ENCODE data around the gene ZNF710. TPM values are rescaled to one million over a fixed set of nuclear protein-coding genes. Genes with fewer than 3 reads are reported as not detected.

ZNF710 gene
- total and polyA plus RNA-seq, 2 of the 4 experiments (the other 2 are of a cell fraction): 7.6 to 8.2 TPM

DNA sequence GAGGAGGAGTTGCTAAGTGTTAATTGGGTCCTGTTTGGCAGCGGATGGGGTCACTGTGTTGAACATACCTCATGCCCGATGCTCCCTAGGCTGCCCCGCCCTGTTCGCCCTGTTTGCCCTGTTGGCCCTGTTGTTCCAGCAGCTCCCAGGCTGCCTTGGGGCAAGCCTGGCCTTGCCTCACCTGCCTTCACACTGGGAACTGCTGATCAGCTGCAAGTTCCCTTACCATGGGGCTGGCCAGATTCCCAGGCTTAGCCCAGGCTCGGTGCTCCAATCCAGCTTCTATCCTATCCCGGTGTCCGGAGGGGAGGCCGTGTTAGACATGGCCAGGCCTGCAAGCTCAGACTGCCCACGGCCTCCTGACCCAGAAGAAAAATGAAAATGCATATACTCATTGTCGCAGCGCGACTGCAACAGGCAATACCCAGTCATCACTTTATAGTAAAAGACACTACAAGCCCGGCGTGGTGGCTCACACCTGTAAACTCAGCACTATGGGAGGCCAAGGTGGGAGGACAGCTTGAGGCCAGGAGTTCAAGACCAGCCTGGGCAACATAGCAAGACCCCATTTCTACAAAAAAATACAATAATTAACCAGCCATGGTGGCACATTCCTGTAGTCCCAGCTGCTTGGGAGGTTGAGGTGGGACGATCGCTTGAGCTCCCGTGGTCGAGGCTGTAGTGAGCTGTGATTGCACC is 42.9 kb upstream of the ZNF710 start:
- Histone ChIP-seq H4K5ac (ENCODE audit: low read depth, low read length) (no peak overlapping the region), H3K79me1 (ENCODE audit: low read depth in 1 of 2, low read length in 2 of 2) (no peaks in the 10 kb centered on the region), H3K36me3 (ENCODE audit: control insufficient read depth, insufficient read depth, low read length) (no peaks in the 10 kb centered on the region), H3K4me2 (ENCODE audit: low read depth, low read length) (no peak overlapping the region), H2BK120ac (ENCODE audit: low read depth, low read length) (no peak overlapping the region), H3K4ac (ENCODE audit: low read depth, low read length) (no peak overlapping the region), H3K9ac (ENCODE audit: low read depth, low read length) (no peak overlapping the region), H3K9me3 (ENCODE audit: control insufficient read depth, insufficient read depth, low read length) (no peaks in the 10 kb centered on the region), H3K27ac (ENCODE audit: insufficient read depth, low read length) (no peak overlapping the region), H4K8ac (ENCODE audit: low read depth in 2 of 2, low read length in 2 of 2) (no peak overlapping the region), H2AK5ac (ENCODE audit: low read depth, low read length) (no peak overlapping the region), H2AFZ (replicated peaks; ENCODE audit: low read length, poor library complexity) (peak overlapping the region; percentile 49), H3K27me3 (ENCODE audit: control insufficient read depth, insufficient read depth, low read length) (peaks cover 8% of the 10 kb centered on the region), H3K4me1 (ENCODE audit: control insufficient read depth, insufficient read depth, low read length) (no peaks in the 10 kb centered on the region), H3K4me3 (ENCODE audit: insufficient read depth, low read depth, low read length) (no peak overlapping the region), H3K56ac (ENCODE audit: extremely low read depth, insufficient read depth, low read length) (no peak overlapping the region), H4K20me1 (ENCODE audit: insufficient read depth, low read length) (no peaks in the 10 kb centered on the region), H4K91ac (ENCODE audit: insufficient read depth, low read depth, low read length) (no peak overlapping the region), H2AK9ac (replicated peaks; ENCODE audit: low read depth, low read length, poor library complexity) (no peak overlapping the region), H3K18ac (ENCODE audit: low read depth, low read length) (no peak overlapping the region), H3K23ac (ENCODE audit: low read depth, low read length) (no peak overlapping the region), H3K14ac (replicated peaks; ENCODE audit: low read depth, low read length) (no peak overlapping the region), H2BK20ac (ENCODE audit: low read depth, low read length) (no peak overlapping the region), H2BK15ac (ENCODE audit: low read depth, low read length) (no peak overlapping the region), H3K9me1 (ENCODE audit: insufficient read depth, low read length) (no peaks in the 10 kb centered on the region; the same call in 1 of the 2 replicates), H2BK5ac (ENCODE audit: low read depth, low read length, poor library complexity, severe bottlenecking) (no peak overlapping the region)
- ATAC-seq (ENCODE audit: low read depth) (no peak), DNase-seq (no peak)
- ChIA-PET POLR2A (ENCODE audit: unreplicated experiment) (no interaction called here), CTCF (interaction anchor here (1.3 kb wide), 1 partner anchor 13 kb away, joined by 3 read pairs; no protein-coding TSS in a partner anchor)
- dilution Hi-C loops (cut with HindIII; ENCODE audit: low sequenced_read_pairs, unreplicated experiment) (no loop called here), intact Hi-C loops (cut with micrococcal nuclease) (loop anchor here (10.0 kb wide), 1 partner anchor 243 kb away; no protein-coding TSS in a partner anchor), in situ Hi-C loops (cut with MboI; ENCODE audit: low sequenced_read_pairs) (no loop called here)
- 100% methylated on average over 2 of the region's 18 CpGs; no CpG with 5 or more reads in 1 of the 2 experiments for WGBS, 2 experiments (ENCODE audit: extremely low coverage in 2 of 2, insufficient read length in 1 of 2)
- TF ChIP-seq NFE2L2 (IDR thresholded peaks at IDR 0.05; ENCODE audit: low read depth, low read length) (no peak), CHD1 (IDR thresholded peaks at IDR 0.05; ENCODE audit: low read depth, low read length) (no peak), RAD21 (IDR thresholded peaks at IDR 0.05; ENCODE audit: low read length) (no peak), FOS (IDR thresholded peaks at IDR 0.05; ENCODE audit: low read depth, low read length) (no peak), POLR2A (IDR thresholded peaks at IDR 0.05; ENCODE audit: low read depth, low read length) (no peak), RCOR1 (IDR thresholded peaks at IDR 0.05; ENCODE audit: insufficient replicate concordance, low read length) (no peak), MXI1 (IDR thresholded peaks at IDR 0.05; ENCODE audit: borderline replicate concordance, low read depth, low read length) (no peak), SMC3 (IDR thresholded peaks at IDR 0.05; ENCODE audit: low read depth, low read length) (no peak), RFX5 (IDR thresholded peaks at IDR 0.05; ENCODE audit: low read depth, low read length) (no peak), BHLHE40 (IDR thresholded peaks at IDR 0.05; ENCODE audit: low read depth, low read length) (no peak), MAFK (IDR thresholded peaks at IDR 0.05; ENCODE audit: low read depth, low read length) (no peak), CEBPB (IDR thresholded peaks at IDR 0.05; ENCODE audit: low read depth, low read length) (no peak), MAZ (IDR thresholded peaks at IDR 0.05; ENCODE audit: borderline replicate concordance, low read depth, low read length) (no peak)
- TF ChIP-seq, protein P1, sequence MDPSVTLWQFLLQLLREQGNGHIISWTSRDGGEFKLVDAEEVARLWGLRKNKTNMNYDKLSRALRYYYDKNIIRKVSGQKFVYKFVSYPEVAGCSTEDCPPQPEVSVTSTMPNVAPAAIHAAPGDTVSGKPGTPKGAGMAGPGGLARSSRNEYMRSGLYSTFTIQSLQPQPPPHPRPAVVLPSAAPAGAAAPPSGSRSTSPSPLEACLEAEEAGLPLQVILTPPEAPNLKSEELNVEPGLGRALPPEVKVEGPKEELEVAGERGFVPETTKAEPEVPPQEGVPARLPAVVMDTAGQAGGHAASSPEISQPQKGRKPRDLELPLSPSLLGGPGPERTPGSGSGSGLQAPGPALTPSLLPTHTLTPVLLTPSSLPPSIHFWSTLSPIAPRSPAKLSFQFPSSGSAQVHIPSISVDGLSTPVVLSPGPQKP (IDR thresholded peaks at IDR 0.05; ENCODE audit: borderline replicate concordance, low read depth, low read length): no peak
- TF ChIP-seq, protein P2, sequence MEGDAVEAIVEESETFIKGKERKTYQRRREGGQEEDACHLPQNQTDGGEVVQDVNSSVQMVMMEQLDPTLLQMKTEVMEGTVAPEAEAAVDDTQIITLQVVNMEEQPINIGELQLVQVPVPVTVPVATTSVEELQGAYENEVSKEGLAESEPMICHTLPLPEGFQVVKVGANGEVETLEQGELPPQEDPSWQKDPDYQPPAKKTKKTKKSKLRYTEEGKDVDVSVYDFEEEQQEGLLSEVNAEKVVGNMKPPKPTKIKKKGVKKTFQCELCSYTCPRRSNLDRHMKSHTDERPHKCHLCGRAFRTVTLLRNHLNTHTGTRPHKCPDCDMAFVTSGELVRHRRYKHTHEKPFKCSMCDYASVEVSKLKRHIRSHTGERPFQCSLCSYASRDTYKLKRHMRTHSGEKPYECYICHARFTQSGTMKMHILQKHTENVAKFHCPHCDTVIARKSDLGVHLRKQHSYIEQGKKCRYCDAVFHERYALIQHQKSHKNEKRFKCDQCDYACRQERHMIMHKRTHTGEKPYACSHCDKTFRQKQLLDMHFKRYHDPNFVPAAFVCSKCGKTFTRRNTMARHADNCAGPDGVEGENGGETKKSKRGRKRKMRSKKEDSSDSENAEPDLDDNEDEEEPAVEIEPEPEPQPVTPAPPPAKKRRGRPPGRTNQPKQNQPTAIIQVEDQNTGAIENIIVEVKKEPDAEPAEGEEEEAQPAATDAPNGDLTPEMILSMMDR (conservative IDR thresholded peaks at IDR 0.05; ENCODE audit: low read depth, low read length): no peak
- TF ChIP-seq, protein P3, sequence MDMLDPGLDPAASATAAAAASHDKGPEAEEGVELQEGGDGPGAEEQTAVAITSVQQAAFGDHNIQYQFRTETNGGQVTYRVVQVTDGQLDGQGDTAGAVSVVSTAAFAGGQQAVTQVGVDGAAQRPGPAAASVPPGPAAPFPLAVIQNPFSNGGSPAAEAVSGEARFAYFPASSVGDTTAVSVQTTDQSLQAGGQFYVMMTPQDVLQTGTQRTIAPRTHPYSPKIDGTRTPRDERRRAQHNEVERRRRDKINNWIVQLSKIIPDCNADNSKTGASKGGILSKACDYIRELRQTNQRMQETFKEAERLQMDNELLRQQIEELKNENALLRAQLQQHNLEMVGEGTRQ (IDR thresholded peaks at IDR 0.05; ENCODE audit: low read depth, low read length): no peak
- no TSS peak for BruUV-seq (replicated peaks)
